SK-N-SH (cell line): ENCODE data around the gene RANBP10. TPM values are rescaled to one million over a fixed set of nuclear protein-coding genes. Genes with fewer than 3 reads are reported as not detected.

Source experiments
- CTCF ChIA-PET: fragments of 300-600, 350-600 bp; formaldehyde crosslinking; extraction: SDS; loops from one replicate; lab custom pipeline; 2021; lab: Yijun Ruan, JAX
- POLR2A ChIA-PET: fragments of 350-600 bp; sonication (Branson Sonifier 250); formaldehyde crosslinking; extraction: SDS; loops from one replicate; lab custom pipeline; 2020; ENCODE audit warnings: antibody characterized with exemption, inconsistent platforms; lab: Yijun Ruan, JAX
- DNase-seq: peaks from one replicate; pipeline ENCODE4 v3.0.0; 2012
- H2AFZ ChIP-seq: fragments of 200-600 bp; sonication (generic); 2 replicates; pipeline ENCODE4 v1.8.1; 2016; ENCODE audit warnings: antibody characterized with exemption, mild to moderate bottlenecking, low read depth
- H3F3A ChIP-seq: fragments of 200-600 bp; sonication (generic); replicated peaks from 2 replicates; pipeline ENCODE3; 2016; ENCODE audit warnings: antibody characterized with exemption, mild to moderate bottlenecking; ENCODE audit not compliant: insufficient read depth
- H3K27ac ChIP-seq, 2 experiments: fragments of 200-500 bp in 1 of 2; fragments of 200-600 bp in 1 of 2; sonication (Bioruptor generic) in 1 of 2; sonication (generic), shearing (Covaris generic) in 1 of 2; 2 replicates each; pipeline versions ENCODE4 v1.5.1 to v1.6.1; 2014 to 2016; ENCODE audit warnings: low read depth in 2 of 2, inconsistent platforms in 1 of 2, low read length in 1 of 2, mild to moderate bottlenecking in 1 of 2, mixed read lengths in 1 of 2
- H3K27me3 ChIP-seq: fragments of 200-600 bp; sonication (generic), shearing (Covaris generic); 2 replicates; pipeline ENCODE4 v1.6.1; 2016; ENCODE audit warnings: mixed run types; ENCODE audit not compliant: insufficient read depth
- H3K36me3 ChIP-seq, 2 experiments: fragments of 200-500 bp in 1 of 2; fragments of 200-600 bp in 1 of 2; sonication (Bioruptor generic) in 1 of 2; sonication (generic) in 1 of 2; replicated peaks in 1 of 2; 2 replicates each; pipeline versions ENCODE3 to v1.5.1; 2014 to 2016; ENCODE audit warnings: low read length in 1 of 2, mild to moderate bottlenecking in 1 of 2; ENCODE audit not compliant: insufficient read depth in 2 of 2, control insufficient read depth in 1 of 2
- H3K4me1 ChIP-seq, 2 experiments: fragments of 200-500 bp in 1 of 2; fragments of 200-600 bp in 1 of 2; sonication (Bioruptor generic) in 1 of 2; sonication (generic), shearing (Covaris generic) in 1 of 2; 2 replicates each; pipeline versions ENCODE4 v1.5.1 to v1.6.1; 2014 to 2016; ENCODE audit warnings: low read depth in 1 of 2, low read length in 1 of 2, mixed run types in 1 of 2; ENCODE audit not compliant: insufficient read depth in 2 of 2, control insufficient read depth in 1 of 2
- H3K4me2 ChIP-seq: fragments of 200-600 bp; sonication (generic), shearing (Covaris generic); 2 replicates; pipeline ENCODE4 v1.6.1; 2017; ENCODE audit warnings: mixed run types
- H3K4me3 ChIP-seq, 2 experiments: fragments of 200-500 bp in 1 of 2; fragments of 200-600 bp in 1 of 2; sonication (Bioruptor generic) in 1 of 2; sonication (generic), shearing (Covaris generic) in 1 of 2; 2 replicates each; pipeline versions ENCODE4 v1.5.1 to v1.8.1; 2014 to 2016; ENCODE audit warnings: low read depth in 2 of 2, inconsistent platforms in 1 of 2, low read length in 1 of 2, mild to moderate bottlenecking in 1 of 2, mixed read lengths in 1 of 2, moderate library complexity in 1 of 2
- H3K79me2 ChIP-seq: fragments of 200-600 bp; sonication (generic); 2 replicates; pipeline ENCODE4 v1.8.1; 2017; ENCODE audit warnings: mild to moderate bottlenecking; ENCODE audit not compliant: insufficient read depth
- H3K9ac ChIP-seq: fragments of 200-600 bp; sonication (generic); 2 replicates; pipeline ENCODE4 v1.6.1; 2017; ENCODE audit warnings: mixed run types
- H3K9me2 ChIP-seq: fragments of 200-600 bp; sonication (generic); 2 replicates; pipeline ENCODE4 v1.6.1; 2017; ENCODE audit warnings: mixed run types
- H3K9me3 ChIP-seq: fragments of 200-600 bp; sonication (generic); 2 replicates; pipeline ENCODE4 v1.6.1; 2017; ENCODE audit warnings: mixed run types, mild to moderate bottlenecking, moderate library complexity
- H4K20me1 ChIP-seq: fragments of 200-600 bp; sonication (generic); 2 replicates; pipeline ENCODE4 v1.6.1; 2017; ENCODE audit warnings: mild to moderate bottlenecking, mixed run types; ENCODE audit not compliant: insufficient read depth
- ELF1 ChIP-seq: IDR thresholded peaks from 2 replicates; pipeline ENCODE4 v1.4.0; 2012
- EZH2phosphoT487 ChIP-seq: fragments of 200-600 bp; sonication (generic); IDR thresholded peaks from 2 replicates; pipeline ENCODE4 v1.6.1; 2017; ENCODE audit warnings: low read depth, mixed run types, mild to moderate bottlenecking, antibody characterized with exemption, moderate library complexity, borderline replicate concordance
- FOXJ3 ChIP-seq: sonication (generic); formaldehyde crosslinking; IDR thresholded peaks from 2 replicates; pipeline ENCODE4 v1.5.1; 2020; ENCODE audit warnings: mild to moderate bottlenecking, missing genetic modification reagents
- FOXM1 ChIP-seq: IDR thresholded peaks from 2 replicates; pipeline ENCODE4 v1.4.0; 2012; ENCODE audit warnings: low read depth, mild to moderate bottlenecking
- IRF3 ChIP-seq: fragments of 150-350 bp; IDR thresholded peaks from 2 replicates; pipeline ENCODE4 v1.6.1; 2016; ENCODE audit warnings: mild to moderate bottlenecking, low read depth, low read length
- NFIC ChIP-seq: IDR thresholded peaks from 2 replicates; pipeline ENCODE4 v1.4.0; 2012; ENCODE audit warnings: borderline replicate concordance
- POLR2AphosphoS5 ChIP-seq: IDR thresholded peaks from 2 replicates; pipeline ENCODE4 v1.6.1; 2012; ENCODE audit warnings: low read depth, low read length
- RCOR1 ChIP-seq: fragments of 150-350 bp; IDR thresholded peaks from 2 replicates; pipeline ENCODE4 v1.6.1; 2017; ENCODE audit warnings: antibody characterized with exemption, low read length
- SIN3A ChIP-seq: IDR thresholded peaks from 2 replicates; pipeline ENCODE4 v1.6.1; 2012; ENCODE audit warnings: low read depth, mild to moderate bottlenecking, low read length, moderate library complexity, borderline replicate concordance
- SMC3 ChIP-seq: IDR thresholded peaks from 2 replicates; pipeline ENCODE4 v1.6.1; 2012; ENCODE audit warnings: low read depth, low read length, improper control_type of control experiment
- TAF1 ChIP-seq: IDR thresholded peaks from 2 replicates; pipeline ENCODE4 v1.6.1; 2012; ENCODE audit warnings: low read depth, mild to moderate bottlenecking, low read length, moderate library complexity, borderline replicate concordance
- TCF12 ChIP-seq: IDR thresholded peaks from 2 replicates; pipeline ENCODE4 v1.4.0; 2012
- USF1 ChIP-seq: IDR thresholded peaks from 2 replicates; pipeline ENCODE4 v1.4.0; 2012; ENCODE audit warnings: low read depth, borderline replicate concordance
- USF2 ChIP-seq: fragments of 150-350 bp; IDR thresholded peaks from 2 replicates; pipeline ENCODE4 v1.6.1; 2017; ENCODE audit warnings: antibody characterized with exemption, low read length, low read depth, borderline replicate concordance
- YY1 ChIP-seq: IDR thresholded peaks from 2 replicates; pipeline ENCODE4 v1.4.0; 2012; ENCODE audit warnings: low read depth, mild to moderate bottlenecking
- WGBS: methylation state at CpG from one replicate; pipeline ENCODE4 v1.1.6; 2017; ENCODE audit warnings: low lambda C conversion rate; 5-methylcytosine and 5-hydroxymethylcytosine counted together
- polyA plus RNA-seq, 3 experiments: library from polyadenylated mRNA; depleted of rRNA; stranded (reverse); fragments of >200 nt; gene quantifications; 2 replicates each; pipeline ENCODE4 v1.2.3, GENCODE V29; 2012

RANBP10 gene
- polyA plus RNA-seq, 1 of the 3 experiments (the other 2 are of a cell fraction): 12.1 TPM

GRCh38 chr16:67773569-67774456 lies 32.5 kb downstream of the RANBP10 start:
- H3K4me2 ChIP-seq: no peak overlapping the region

GRCh38 chr16:67773099-67773498 lies 33.3 kb downstream of the RANBP10 start:
- Histone ChIP-seq H3K4me1 (peaks cover 1 to 10% of the 10 kb centered on the region in 2 experiments; a peak in 1 of 4 replicates), H3F3A (peaks cover 9% of the 10 kb centered on the region), H3K4me2 (no peak overlapping the region), H3K79me2 (peaks cover 18% of the 10 kb centered on the region), H3K9ac (no peak overlapping the region), H3K9me3 (no peaks in the 10 kb centered on the region), H3K27ac (no peak overlapping the region; a peak in 1 of 4 replicates), H4K20me1 (0 out of 2 replicates have a peak, but pooled peaks cover 12% of the 10 kb centered on the region), H3K4me3 (no peak overlapping the region), H3K27me3 (no peaks in the 10 kb centered on the region)
- WGBS: 81% methylated on average over 4 of the region's 4 CpGs
- TF ChIP-seq TAF1 (no peak), FOXJ3 (CRISPR knock-in tag) (no peak), NFIC (no peak), SIN3A (no peak), TCF12 (no peak), USF1 (no peak), USF2 (no peak), SMC3 (no peak), ELF1 (no peak), YY1 (no peak), EZH2phosphoT487 (no peak), POLR2AphosphoS5 (no peak), IRF3 (no peak), FOXM1 (no peak)
- TF ChIP-seq, all 33 proteins: peak for 0
- ChIA-PET CTCF (interaction anchor here (0.6 kb wide), 2 partner anchors 27 to 31 kb away, joined by 3 read pairs; no protein-coding TSS in a partner anchor), POLR2A (no interaction called here)
- Histone ChIP-seq H3K9me2 (no peaks in the 10 kb centered on the region), H3K36me3 (peaks cover 0 to 10% of the 10 kb centered on the region in 2 experiments), H2AFZ (no peak overlapping the region)
- DNase-seq: no peak

More at GRCh38 chr16:67773569-67774456, 32.5 kb downstream of the RANBP10 start:
- peaks cover 0 to 10% of the 10 kb centered on the region in 2 experiments; a peak in 1 of 4 replicates for H3K4me1 ChIP-seq
- no peak for TF ChIP-seq RCOR1
- no peak overlapping the region for H3K4me3 ChIP-seq
- no peak overlapping the region for H2AFZ ChIP-seq
- peaks cover 0 to 10% of the 10 kb centered on the region in 2 experiments for H3K36me3 ChIP-seq
- no peaks in the 10 kb centered on the region for H3K9me3 ChIP-seq
- CTCF ChIA-PET: interaction anchor here (0.6 kb wide), 1 partner anchor 26 kb away, joined by 3 read pairs; no protein-coding TSS in a partner anchor
- 0 out of 2 replicates have a peak, but pooled peaks cover 12% of the 10 kb centered on the region for H4K20me1 ChIP-seq
- H3K79me2 ChIP-seq: peaks cover 19% of the 10 kb centered on the region
- WGBS: 70% methylated on average over 6 of the region's 6 CpGs
- H3K9ac ChIP-seq: no peak overlapping the region
- DNase-seq: no peak
- no peaks in the 10 kb centered on the region for H3K27me3 ChIP-seq
- POLR2A ChIA-PET: no interaction called here
- no peak overlapping the region; a peak in 1 of 4 replicates for H3K27ac ChIP-seq
- H3K9me2 ChIP-seq: no peaks in the 10 kb centered on the region
- H3F3A ChIP-seq: peaks cover 9% of the 10 kb centered on the region
